SK-N-SH (cell line): Measurements from ENCODE around the gene MUS81. TPM values are rescaled to one million over a fixed set of nuclear protein-coding genes. Genes with fewer than 3 reads are reported as not detected.
A peak's percentile ranks its signal among the peaks of the same experiment; 100 is the strongest.

Experiments used
- CTCF ChIA-PET: fragments of 300-600, 350-600 bp; formaldehyde crosslinking; extraction: SDS; loops from one replicate; lab custom pipeline; 2021; lab: Yijun Ruan, JAX
- POLR2A ChIA-PET: fragments of 350-600 bp; sonication (Branson Sonifier 250); formaldehyde crosslinking; extraction: SDS; loops from one replicate; lab custom pipeline; 2020; ENCODE audit warnings: antibody characterized with exemption, inconsistent platforms; lab: Yijun Ruan, JAX
- DNase-seq: peaks from one replicate; pipeline ENCODE4 v3.0.0; 2012
- H2AFZ ChIP-seq: fragments of 200-600 bp; sonication (generic); 2 replicates; pipeline ENCODE4 v1.8.1; 2016; ENCODE audit warnings: antibody characterized with exemption, mild to moderate bottlenecking, low read depth
- H3F3A ChIP-seq: fragments of 200-600 bp; sonication (generic); replicated peaks from 2 replicates; pipeline ENCODE3; 2016; ENCODE audit warnings: antibody characterized with exemption, mild to moderate bottlenecking; ENCODE audit not compliant: insufficient read depth
- H3K27ac ChIP-seq, 2 experiments: fragments of 200-500 bp in 1 of 2; fragments of 200-600 bp in 1 of 2; sonication (Bioruptor generic) in 1 of 2; sonication (generic), shearing (Covaris generic) in 1 of 2; 2 replicates each; pipeline versions ENCODE4 v1.5.1 to v1.6.1; 2014 to 2016; ENCODE audit warnings: low read depth in 2 of 2, inconsistent platforms in 1 of 2, low read length in 1 of 2, mild to moderate bottlenecking in 1 of 2, mixed read lengths in 1 of 2
- H3K27me3 ChIP-seq: fragments of 200-600 bp; sonication (generic), shearing (Covaris generic); 2 replicates; pipeline ENCODE4 v1.6.1; 2016; ENCODE audit warnings: mixed run types; ENCODE audit not compliant: insufficient read depth
- H3K36me3 ChIP-seq, 2 experiments: fragments of 200-500 bp in 1 of 2; fragments of 200-600 bp in 1 of 2; sonication (Bioruptor generic) in 1 of 2; sonication (generic) in 1 of 2; replicated peaks in 1 of 2; 2 replicates each; pipeline versions ENCODE3 to v1.5.1; 2014 to 2016; ENCODE audit warnings: low read length in 1 of 2, mild to moderate bottlenecking in 1 of 2; ENCODE audit not compliant: insufficient read depth in 2 of 2, control insufficient read depth in 1 of 2
- H3K4me1 ChIP-seq, 2 experiments: fragments of 200-500 bp in 1 of 2; fragments of 200-600 bp in 1 of 2; sonication (Bioruptor generic) in 1 of 2; sonication (generic), shearing (Covaris generic) in 1 of 2; 2 replicates each; pipeline versions ENCODE4 v1.5.1 to v1.6.1; 2014 to 2016; ENCODE audit warnings: low read depth in 1 of 2, low read length in 1 of 2, mixed run types in 1 of 2; ENCODE audit not compliant: insufficient read depth in 2 of 2, control insufficient read depth in 1 of 2
- H3K4me2 ChIP-seq: fragments of 200-600 bp; sonication (generic), shearing (Covaris generic); 2 replicates; pipeline ENCODE4 v1.6.1; 2017; ENCODE audit warnings: mixed run types
- H3K4me3 ChIP-seq, 2 experiments: fragments of 200-500 bp in 1 of 2; fragments of 200-600 bp in 1 of 2; sonication (Bioruptor generic) in 1 of 2; sonication (generic), shearing (Covaris generic) in 1 of 2; 2 replicates each; pipeline versions ENCODE4 v1.5.1 to v1.8.1; 2014 to 2016; ENCODE audit warnings: low read depth in 2 of 2, inconsistent platforms in 1 of 2, low read length in 1 of 2, mild to moderate bottlenecking in 1 of 2, mixed read lengths in 1 of 2, moderate library complexity in 1 of 2
- H3K79me2 ChIP-seq: fragments of 200-600 bp; sonication (generic); 2 replicates; pipeline ENCODE4 v1.8.1; 2017; ENCODE audit warnings: mild to moderate bottlenecking; ENCODE audit not compliant: insufficient read depth
- H3K9ac ChIP-seq: fragments of 200-600 bp; sonication (generic); 2 replicates; pipeline ENCODE4 v1.6.1; 2017; ENCODE audit warnings: mixed run types
- H3K9me2 ChIP-seq: fragments of 200-600 bp; sonication (generic); 2 replicates; pipeline ENCODE4 v1.6.1; 2017; ENCODE audit warnings: mixed run types
- H3K9me3 ChIP-seq: fragments of 200-600 bp; sonication (generic); 2 replicates; pipeline ENCODE4 v1.6.1; 2017; ENCODE audit warnings: mixed run types, mild to moderate bottlenecking, moderate library complexity
- H4K20me1 ChIP-seq: fragments of 200-600 bp; sonication (generic); 2 replicates; pipeline ENCODE4 v1.6.1; 2017; ENCODE audit warnings: mild to moderate bottlenecking, mixed run types; ENCODE audit not compliant: insufficient read depth
- CHD2 ChIP-seq: fragments of 150-350 bp; IDR thresholded peaks from 2 replicates; pipeline ENCODE4 v1.6.1; 2018; ENCODE audit warnings: low read length; ENCODE audit not compliant: partially characterized antibody
- CTCF ChIP-seq: fragments of 200-600 bp; sonication (generic); IDR thresholded peaks from 2 replicates; pipeline ENCODE4 v1.6.1; 2017; ENCODE audit warnings: antibody characterized with exemption, mild to moderate bottlenecking, moderate library complexity
- ELF1 ChIP-seq: IDR thresholded peaks from 2 replicates; pipeline ENCODE4 v1.4.0; 2012
- EP300 ChIP-seq, 2 experiments: IDR thresholded peaks; 2 replicates each; pipeline versions ENCODE4 v1.4.0 to v1.6.1; 2012; ENCODE audit warnings: borderline replicate concordance in 1 of 2, low read depth in 1 of 2, low read length in 1 of 2
- EZH2phosphoT487 ChIP-seq: fragments of 200-600 bp; sonication (generic); IDR thresholded peaks from 2 replicates; pipeline ENCODE4 v1.6.1; 2017; ENCODE audit warnings: low read depth, mixed run types, mild to moderate bottlenecking, antibody characterized with exemption, moderate library complexity, borderline replicate concordance
- FOXJ3 ChIP-seq: sonication (generic); formaldehyde crosslinking; IDR thresholded peaks from 2 replicates; pipeline ENCODE4 v1.5.1; 2020; ENCODE audit warnings: mild to moderate bottlenecking, missing genetic modification reagents
- FOXM1 ChIP-seq: IDR thresholded peaks from 2 replicates; pipeline ENCODE4 v1.4.0; 2012; ENCODE audit warnings: low read depth, mild to moderate bottlenecking
- GABPA ChIP-seq: IDR thresholded peaks from 2 replicates; pipeline ENCODE4 v1.4.0; 2012; ENCODE audit warnings: low read depth, mild to moderate bottlenecking
- GATA2 ChIP-seq: sonication (generic); formaldehyde crosslinking; IDR thresholded peaks from 2 replicates; pipeline ENCODE4 v1.5.0; 2020; ENCODE audit warnings: mild to moderate bottlenecking, missing genetic modification reagents
- IRF3 ChIP-seq: fragments of 150-350 bp; IDR thresholded peaks from 2 replicates; pipeline ENCODE4 v1.6.1; 2016; ENCODE audit warnings: mild to moderate bottlenecking, low read depth, low read length
- JUND ChIP-seq: IDR thresholded peaks from 2 replicates; pipeline ENCODE4 v1.4.0; 2012
- MAX ChIP-seq: IDR thresholded peaks from 2 replicates; pipeline ENCODE4 v1.4.0; 2012; ENCODE audit warnings: low read depth
- MEF2A ChIP-seq: IDR thresholded peaks from 2 replicates; pipeline ENCODE4 v1.4.0; 2012; ENCODE audit warnings: low read depth, borderline replicate concordance
- MXI1 ChIP-seq: IDR thresholded peaks from 2 replicates; pipeline ENCODE4 v1.6.1; 2012; ENCODE audit warnings: mild to moderate bottlenecking, low read depth, low read length, improper control_type of control experiment
- NFIC ChIP-seq: IDR thresholded peaks from 2 replicates; pipeline ENCODE4 v1.4.0; 2012; ENCODE audit warnings: borderline replicate concordance
- NRF1 ChIP-seq: IDR thresholded peaks from 2 replicates; pipeline ENCODE4 v1.6.1; 2012; ENCODE audit warnings: low read depth, mild to moderate bottlenecking, low read length
- PBX3 ChIP-seq: IDR thresholded peaks from 2 replicates; pipeline ENCODE4; 2012
- RAD21 ChIP-seq: IDR thresholded peaks from 2 replicates; pipeline ENCODE4 v1.6.1; 2012; ENCODE audit warnings: mild to moderate bottlenecking, low read length
- RCOR1 ChIP-seq: fragments of 150-350 bp; IDR thresholded peaks from 2 replicates; pipeline ENCODE4 v1.6.1; 2017; ENCODE audit warnings: antibody characterized with exemption, low read length
- REST ChIP-seq: IDR thresholded peaks from 2 replicates; pipeline ENCODE4 v1.6.1; 2012; ENCODE audit warnings: mild to moderate bottlenecking, low read depth, low read length, moderate library complexity
- RFX5 ChIP-seq: IDR thresholded peaks from 2 replicates; pipeline ENCODE4 v1.6.1; 2012; ENCODE audit warnings: mild to moderate bottlenecking, improper control_type of control experiment, low read length
- SIN3A ChIP-seq: IDR thresholded peaks from 2 replicates; pipeline ENCODE4 v1.6.1; 2012; ENCODE audit warnings: low read depth, mild to moderate bottlenecking, low read length, moderate library complexity, borderline replicate concordance
- TAF1 ChIP-seq: IDR thresholded peaks from 2 replicates; pipeline ENCODE4 v1.6.1; 2012; ENCODE audit warnings: low read depth, mild to moderate bottlenecking, low read length, moderate library complexity, borderline replicate concordance
- USF2 ChIP-seq: fragments of 150-350 bp; IDR thresholded peaks from 2 replicates; pipeline ENCODE4 v1.6.1; 2017; ENCODE audit warnings: antibody characterized with exemption, low read length, low read depth, borderline replicate concordance
- WGBS: methylation state at CpG from one replicate; pipeline ENCODE4 v1.1.6; 2017; ENCODE audit warnings: low lambda C conversion rate; 5-methylcytosine and 5-hydroxymethylcytosine counted together
- polyA plus RNA-seq, 3 experiments: library from polyadenylated mRNA; depleted of rRNA; stranded (reverse); fragments of >200 nt; gene quantifications; 2 replicates each; pipeline ENCODE4 v1.2.3, GENCODE V29; 2012

Gene MUS81
- polyA plus RNA-seq, 1 of the 3 experiments (the other 2 are of a cell fraction) = 58.2 TPM

- no peak overlapping the region for H3K9ac ChIP-seq
- peaks cover 31 to 45% of the 10 kb centered on the region in 2 experiments for H3K36me3 ChIP-seq
- peaks cover 39% of the 10 kb centered on the region for H3K79me2 ChIP-seq
- no peak overlapping the region for H2AFZ ChIP-seq
- ChIA-PET POLR2A (interaction anchor here (0.6 to 1.9 kb wide), 10 partner anchors 11 to 173 kb away, joined by 3 to 9 read pairs (median 4); partner anchors contain the start of gene MUS81), CTCF (interaction anchor here (0.6 to 15.2 kb wide), 64 partner anchors 8 to 415 kb away, joined by 3 to 374 read pairs (median 4); partner anchors contain the start of genes AP5B1, BANF1, C11orf68 and CFL1)
- peak; percentile 92 for DNase-seq
- no peak overlapping the region for H3K4me2 ChIP-seq
- no peaks in the 10 kb centered on the region for H4K20me1 ChIP-seq
- H3K4me1 ChIP-seq = peaks cover 19 to 27% of the 10 kb centered on the region in 2 experiments
- no peaks in the 10 kb centered on the region for H3K27me3 ChIP-seq
- 0% methylated on average over 2 of the region's 9 CpGs for WGBS
- no peaks in the 10 kb centered on the region for H3K9me3 ChIP-seq
- H3K27ac ChIP-seq = no peak overlapping the region; a peak in 1 of 4 replicates
- H3F3A ChIP-seq = peaks cover 29% of the 10 kb centered on the region
- no peaks in the 10 kb centered on the region for H3K9me2 ChIP-seq
- H3K4me3 ChIP-seq = peak overlapping the region in 1 of 2 experiments; percentile 4; a peak in 1 of 4 replicates
- TF ChIP-seq EP300 (IDR thresholded peaks at IDR 0.05; ENCODE audit: borderline replicate concordance in 1 of 2, low read depth in 1 of 2, low read length in 1 of 2) (no peak), NFIC (no peak), EZH2phosphoT487 (no peak), GATA2 (CRISPR knock-in tag) (no peak), RAD21 (peak; percentile 80), JUND (no peak), REST (no peak), MXI1 (no peak), FOXM1 (no peak), CHD2 (peak; percentile 41), SIN3A (0 out of 2 replicates have a peak, but pooled peaks have one; percentile 67), FOXJ3 (CRISPR knock-in tag) (no peak), PBX3 (no peak), CTCF (peak; percentile 98), IRF3 (no peak), RCOR1 (no peak), USF2 (no peak), TAF1 (no peak), MEF2A (no peak), ELF1 (no peak), MAX (0 out of 2 replicates have a peak, but pooled peaks have one; percentile 17), NRF1 (no peak), GABPA (0 out of 2 replicates have a peak, but pooled peaks have one; percentile 14), RFX5 (no peak)
Measured at GRCh38 chr11:65884716-65885092, 24.5 kb downstream of the MUS81 start.
